Measurements from ENCODE around the gene AFF3.

- no peak for TF ChIP-seq CTCF (IDR thresholded peaks at IDR 0.05; ENCODE audit: low read length)
- TF ChIP-seq EZH2 (IDR thresholded peaks at IDR 0.05; ENCODE audit: borderline replicate concordance, low read length), result no peak
Observed at GRCh38 chr2:99512181-99512591, 630.2 kb downstream of the AFF3 start.

All from OCI-LY1 (cell line).